SKM-1 treated with dmso at 0.1 percent for 144 hours (cell line): ENCODE results near the gene FNDC5.

Experiments used
- DNase-seq: peaks from one replicate; lab custom pipeline; 2025; ENCODE audit not compliant: unreplicated experiment; lab: John Stamatoyannopoulos, UW

FNDC5 gene

DNA sequence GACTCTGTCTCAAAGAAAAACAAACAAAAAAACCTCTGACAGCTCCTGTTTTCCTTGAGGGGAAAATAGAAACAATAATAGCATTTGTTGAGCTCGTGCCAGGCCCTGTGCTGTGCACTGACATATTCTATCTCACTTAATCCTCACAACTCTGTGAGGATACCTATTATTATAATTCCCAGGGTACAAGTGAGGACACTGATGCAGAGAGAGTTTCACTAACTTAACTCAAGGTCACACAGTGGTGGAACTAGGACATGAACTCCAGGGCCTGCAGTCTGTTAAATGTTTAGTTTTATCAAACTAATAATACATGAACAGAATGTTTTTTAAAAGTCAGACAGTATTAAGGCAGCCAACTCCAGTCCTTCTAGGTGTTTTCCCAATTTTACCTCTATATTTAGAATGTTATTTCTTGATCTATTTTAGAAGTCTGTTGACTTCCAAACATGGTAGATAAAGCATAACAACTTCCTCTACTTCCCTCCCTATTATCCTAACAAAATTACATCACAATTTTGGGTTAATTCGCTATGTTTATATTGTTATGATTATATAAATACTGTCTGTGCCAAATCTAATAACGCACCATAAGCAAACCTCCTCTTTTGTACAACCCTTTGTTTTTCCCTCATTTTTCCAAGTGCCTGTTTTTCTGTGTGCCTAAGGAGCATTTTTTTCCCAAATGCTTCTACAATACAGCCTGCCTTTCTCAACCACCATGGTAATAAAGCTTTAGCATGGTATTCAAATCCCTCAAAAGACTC, 4.9 kb downstream of the FNDC5 start:
- DNase-seq: no peak

GRCh38 chr1:32864375-32865019, 6.2 kb downstream of the FNDC5 start:
- DNase-seq: no peak

DNA sequence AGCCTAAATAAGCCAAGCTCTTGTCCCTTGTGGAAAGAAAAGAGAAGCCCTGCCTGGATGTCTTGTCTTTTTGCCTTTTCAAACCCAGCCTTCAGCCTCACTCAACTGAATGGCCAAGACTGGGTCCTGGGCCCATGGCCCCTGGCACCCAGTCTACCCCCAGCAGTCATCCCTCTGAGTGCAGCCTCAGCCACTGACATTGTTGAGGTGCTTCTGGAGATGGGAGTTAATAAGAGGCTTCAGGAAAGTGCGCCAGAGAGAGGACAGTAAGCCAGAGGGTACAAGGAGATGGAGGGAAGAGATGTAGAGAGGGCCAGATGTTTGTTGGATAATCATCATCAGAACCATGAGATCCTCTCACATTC, 6.8 kb downstream of the FNDC5 start:
- no peak for DNase-seq

- no peak for DNase-seq
Measured at GRCh38 chr1:32863218-32863880, 7.4 kb downstream of the FNDC5 start.

- DNase-seq: no peak
Measured at GRCh38 chr1:32861904-32862695, 8.6 kb downstream of the FNDC5 start.

GRCh38 chr1:32860566-32860965, 10.1 kb downstream of the FNDC5 start:
- DNase-seq: no peak

DNA sequence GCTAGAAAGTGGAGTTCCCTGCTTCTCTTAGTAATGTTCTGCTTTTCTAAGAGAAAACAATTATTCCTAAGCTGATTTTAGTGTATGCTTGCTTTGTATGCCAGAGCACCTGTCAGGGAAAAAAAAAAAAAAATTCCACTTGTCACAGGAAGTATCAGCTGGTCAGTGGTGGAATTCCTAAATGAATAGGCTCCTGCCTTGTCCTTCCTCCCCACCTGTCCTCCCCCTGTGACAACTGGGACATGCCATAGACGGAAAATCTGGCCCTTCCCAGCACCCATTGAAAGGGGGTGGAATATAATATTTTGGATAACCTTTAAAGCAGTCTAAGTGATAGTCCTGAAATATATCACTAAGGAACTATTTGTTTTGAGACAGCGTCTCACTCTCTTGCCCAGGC, 10.8 kb downstream of the FNDC5 start:
- no peak for DNase-seq

DNA sequence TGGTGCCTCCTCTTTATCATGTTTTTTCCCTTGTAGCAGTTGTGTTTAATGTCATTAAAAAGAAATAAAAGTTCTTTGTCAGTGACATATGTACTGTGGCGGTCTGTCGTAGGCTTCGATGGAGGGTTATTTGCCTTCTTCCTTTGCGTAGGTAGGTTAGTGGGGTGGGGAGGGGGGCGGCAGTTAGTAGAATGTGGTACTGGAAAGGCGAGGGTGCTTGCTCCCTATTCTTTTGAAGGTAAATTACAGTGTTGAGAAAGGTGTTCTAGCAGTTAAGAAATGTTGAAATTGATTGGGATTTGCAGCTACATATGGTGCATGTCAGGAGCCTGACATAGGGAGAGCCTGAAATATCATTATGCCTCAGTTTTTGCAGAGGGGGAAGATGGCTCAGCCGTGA, 11.9 kb downstream of the FNDC5 start:
- no peak for DNase-seq

- DNase-seq: no peak
Measured at GRCh38 chr1:32858136-32858535, 12.6 kb downstream of the FNDC5 start.

- no peak for DNase-seq
Measured at GRCh38 chr1:32855861-32856617, 14.7 kb downstream of the FNDC5 start.

DNA sequence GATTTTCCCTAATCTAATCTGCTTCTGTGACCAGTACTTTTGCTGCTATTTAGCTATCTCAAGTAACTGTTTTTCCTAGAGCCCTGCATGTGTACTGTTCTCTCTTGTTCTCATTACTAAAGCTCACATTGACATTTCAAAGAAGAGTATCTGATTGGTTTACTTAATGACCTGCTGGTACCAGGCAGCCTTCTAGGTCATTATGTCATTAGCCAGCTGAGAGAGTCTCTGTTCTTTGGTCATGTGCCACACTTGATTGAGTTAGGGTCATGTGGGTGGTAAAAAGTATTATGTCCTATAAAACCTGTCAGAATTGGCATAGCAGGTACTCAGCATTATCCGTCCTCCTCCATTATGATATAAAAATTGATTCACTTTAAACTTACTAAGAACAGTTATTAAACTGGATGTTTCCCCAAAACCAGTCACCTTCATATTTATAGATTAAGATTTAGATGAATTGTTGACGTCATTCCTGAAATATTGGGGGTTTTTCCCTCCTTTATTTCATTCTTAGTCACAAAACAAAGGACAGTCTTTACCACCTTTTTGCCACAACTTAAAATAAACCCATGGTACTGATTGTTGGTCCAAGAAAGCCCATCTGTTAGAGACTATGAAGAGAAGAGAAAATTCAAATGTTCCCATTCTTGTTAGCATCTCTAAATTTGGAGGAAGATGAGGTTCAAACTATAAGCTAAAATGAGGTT, 22.2 kb downstream of the FNDC5 start:
- DNase-seq: no peak

- DNase-seq: no peak
Measured at GRCh38 chr1:32831878-32832277, 38.8 kb downstream of the FNDC5 start.

DNA sequence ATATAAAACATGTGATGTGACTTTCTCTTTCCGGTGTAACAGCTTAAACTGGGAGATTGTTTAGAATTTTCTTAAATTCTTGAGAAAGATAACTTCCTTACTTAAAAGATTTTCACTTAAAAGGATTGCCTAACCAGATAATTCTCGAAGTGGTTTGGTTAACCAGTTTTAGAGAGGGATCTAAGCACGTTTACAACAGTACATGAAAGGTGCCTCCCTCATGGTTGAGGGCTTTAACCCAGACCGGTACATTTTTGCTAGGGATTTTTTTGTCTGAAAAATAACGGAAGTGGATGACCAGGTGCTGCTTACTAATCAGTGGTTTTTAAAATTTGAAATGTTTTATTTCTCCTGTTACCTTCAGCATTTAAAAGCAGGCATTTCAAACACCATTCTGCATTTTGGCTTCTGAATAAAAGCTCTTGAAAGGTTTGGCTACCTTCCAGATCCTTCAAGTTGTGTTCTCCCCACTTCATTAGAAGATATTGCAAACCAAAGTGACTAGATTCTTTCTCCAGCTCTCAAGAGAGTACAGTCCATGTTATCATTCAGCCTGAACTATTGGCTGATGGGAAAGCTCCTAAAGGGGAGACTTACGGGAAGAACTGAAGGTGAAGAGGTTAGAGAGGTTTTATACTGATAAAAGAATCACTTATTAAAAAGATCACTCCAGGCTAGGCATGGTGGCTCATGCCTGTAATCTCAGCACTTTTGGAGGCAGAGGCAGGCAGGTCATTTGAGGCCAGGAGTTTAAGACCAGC, 40.4 kb downstream of the FNDC5 start:
- DNase-seq: no peak

GRCh38 chr1:32828341-32828740, 42.4 kb downstream of the FNDC5 start:
- DNase-seq: no peak

GRCh38 chr1:32825181-32825580, 45.5 kb downstream of the FNDC5 start:
- DNase-seq: no peak

DNA sequence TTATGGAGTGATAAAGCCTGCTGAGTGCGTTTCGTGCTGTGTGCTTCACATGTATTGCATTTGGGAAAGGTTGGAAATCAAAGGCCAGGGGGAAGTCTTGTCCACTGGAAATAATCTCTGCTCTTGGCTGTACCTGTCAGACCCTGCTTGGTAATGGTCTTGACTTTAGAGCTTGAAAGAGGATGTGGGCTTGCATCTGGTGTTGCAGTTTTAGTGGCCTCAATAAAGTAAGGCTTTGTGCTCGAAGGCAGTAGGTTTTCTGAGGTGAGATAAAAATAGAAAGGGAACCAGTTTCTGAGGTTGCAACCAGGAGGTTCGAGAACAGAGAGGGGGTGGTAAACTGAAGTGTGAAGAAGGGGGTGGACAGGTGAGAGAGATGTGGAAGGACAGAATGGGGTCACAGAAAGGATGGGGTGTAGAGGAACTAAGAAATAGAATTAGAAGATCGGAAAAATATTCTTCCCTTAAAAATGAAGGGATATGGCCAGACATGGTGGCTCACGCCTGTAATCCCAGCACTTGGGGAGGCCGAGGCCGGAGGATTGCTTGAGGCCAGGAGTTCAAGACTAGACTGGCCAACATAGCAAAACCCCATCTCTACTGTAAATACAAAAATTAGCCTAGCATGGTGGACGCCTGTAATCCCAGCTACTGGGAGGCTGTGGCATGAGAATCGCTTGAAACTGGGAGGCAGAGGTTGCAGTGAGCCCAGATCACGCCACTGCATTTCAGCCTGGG, 51.7 kb downstream of the FNDC5 start:
- peak; percentile 62 for DNase-seq

DNA sequence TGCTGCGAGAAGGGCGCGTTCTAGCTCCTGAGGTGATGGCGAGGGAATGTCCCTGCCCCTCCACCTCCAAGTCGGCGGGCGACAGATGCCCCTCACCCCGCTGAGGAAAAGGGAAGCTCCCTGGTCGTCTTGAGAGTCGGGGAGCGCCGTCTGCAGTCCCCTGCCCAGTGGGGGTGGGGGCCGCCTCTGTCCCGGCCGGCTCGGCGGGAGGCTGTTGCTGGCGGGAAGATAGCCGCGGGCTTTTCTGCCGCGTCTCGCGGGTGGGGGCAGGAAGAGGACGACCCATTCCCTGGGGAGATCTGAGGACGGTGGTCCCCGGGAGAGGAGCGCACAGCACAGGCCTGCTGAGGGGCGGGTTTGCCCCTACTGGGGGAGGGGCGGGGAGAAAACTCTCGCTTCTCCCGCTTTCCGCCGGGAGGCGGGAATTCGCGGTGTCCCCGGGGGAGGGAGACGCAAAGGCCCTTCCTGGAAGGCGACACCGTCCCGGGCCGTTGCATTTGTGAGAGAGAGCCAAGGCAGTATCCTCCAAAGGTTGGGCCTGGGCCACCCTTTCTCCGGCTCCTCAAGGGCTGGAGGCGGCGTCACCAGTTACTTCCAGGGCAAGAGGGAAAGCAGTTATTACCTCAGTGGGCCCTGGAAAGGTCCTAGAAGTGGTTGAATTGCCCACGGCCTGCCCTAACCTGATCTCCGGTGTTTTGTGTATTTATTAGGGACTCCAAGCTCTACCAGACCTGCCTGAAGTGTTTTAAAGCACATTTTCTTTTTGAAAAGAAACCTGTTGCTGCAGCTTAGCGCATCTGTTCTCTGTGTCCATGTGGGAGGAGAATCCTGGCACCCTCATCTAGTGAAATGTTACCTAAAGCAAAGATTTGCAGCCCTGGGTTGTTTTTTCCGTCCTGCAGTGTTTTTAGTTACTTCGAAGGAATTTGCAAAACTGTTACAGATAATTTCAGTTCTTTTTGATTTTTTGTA, 52.6 kb downstream of the FNDC5 start:
- DNase-seq: peak; percentile 48
